Raji (cell line): Measurements from ENCODE around the gene ADCY9.

Experiments used
- POLR2A ChIP-seq: IDR thresholded peaks from 2 replicates; pipeline ENCODE4 v1.6.1; 2011; ENCODE audit warnings: low read depth, low read length, control low read depth; ENCODE audit not compliant: insufficient read depth

ADCY9 gene

DNA sequence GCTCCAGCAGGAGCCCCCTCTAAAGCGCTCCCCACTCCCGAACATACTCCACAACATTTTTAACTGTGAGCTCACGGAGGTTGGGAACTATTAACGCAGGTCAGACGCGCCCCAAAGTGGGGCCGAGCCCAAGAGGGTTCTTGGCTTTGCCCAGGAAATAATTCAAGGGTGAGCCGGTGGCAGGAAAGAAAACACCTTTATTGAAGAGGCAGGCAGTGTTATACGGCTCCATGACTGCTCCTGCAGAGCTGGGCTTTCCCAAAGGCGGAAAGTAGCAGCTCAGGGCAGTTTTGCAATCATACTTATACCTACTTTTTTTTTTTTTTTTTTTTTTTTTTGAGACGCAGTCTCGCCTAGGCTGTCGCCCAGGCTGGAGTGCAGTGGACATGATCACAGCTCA lies 6.2 kb downstream of the ADCY9 start:
- no peak for TF ChIP-seq POLR2A

GRCh38 chr16:4109250-4109736 lies 6.9 kb downstream of the ADCY9 start:
- no peak for TF ChIP-seq POLR2A

- TF ChIP-seq POLR2A = no peak
Measured at GRCh38 chr16:4106516-4106915, 9.7 kb downstream of the ADCY9 start.

DNA sequence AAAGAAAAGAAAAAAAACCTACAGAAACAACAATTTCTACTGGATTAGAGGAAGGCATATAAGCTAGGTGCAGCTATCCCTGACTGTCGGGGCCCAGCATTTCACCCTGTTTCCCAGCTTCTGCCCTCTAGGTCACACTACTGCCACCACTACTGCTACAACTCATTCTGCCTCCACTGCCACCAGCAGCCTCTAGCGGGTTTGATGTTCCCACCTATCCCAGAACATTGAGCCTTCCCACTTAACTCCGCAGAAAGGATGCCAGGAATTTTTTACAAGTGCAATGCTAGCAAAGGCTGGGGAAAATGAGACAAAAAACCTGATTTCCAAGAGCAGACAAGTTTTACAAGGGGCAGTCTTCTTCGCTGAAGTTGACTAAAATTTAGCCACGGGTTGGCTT lies 10.4 kb downstream of the ADCY9 start:
- TF ChIP-seq POLR2A = no peak

DNA sequence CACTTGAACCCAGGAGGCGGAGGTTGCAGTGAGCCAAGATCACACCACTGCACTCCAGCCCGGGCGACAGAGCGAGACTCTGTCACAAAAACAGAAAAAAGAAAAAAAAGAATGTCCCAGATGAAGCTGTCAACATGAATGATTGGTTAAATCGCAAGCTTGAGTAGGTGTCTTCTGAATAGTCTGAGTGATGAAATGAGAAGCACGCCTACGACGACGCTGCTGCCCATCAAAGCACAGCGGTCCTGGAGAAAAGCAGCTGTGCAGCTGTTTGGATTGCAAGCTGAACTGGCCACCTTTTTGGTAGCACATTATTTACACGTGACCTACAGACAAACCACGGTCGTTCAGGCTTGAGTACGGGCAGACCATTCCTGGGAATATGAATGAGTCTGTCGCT lies 12.5 kb downstream of the ADCY9 start:
- TF ChIP-seq POLR2A = no peak

- TF ChIP-seq POLR2A = no peak
Measured at GRCh38 chr16:4101421-4102219, 14.6 kb downstream of the ADCY9 start.

- TF ChIP-seq POLR2A = no peak
Measured at GRCh38 chr16:4098501-4098900, 17.7 kb downstream of the ADCY9 start.

GRCh38 chr16:4097826-4098240 lies 18.4 kb downstream of the ADCY9 start:
- TF ChIP-seq POLR2A = no peak

GRCh38 chr16:4096509-4096908 lies 19.7 kb downstream of the ADCY9 start:
- TF ChIP-seq POLR2A = no peak

GRCh38 chr16:4094127-4094773 lies 22.0 kb downstream of the ADCY9 start:
- no peak for TF ChIP-seq POLR2A

GRCh38 chr16:4093495-4094126 lies 22.6 kb downstream of the ADCY9 start:
- no peak for TF ChIP-seq POLR2A

GRCh38 chr16:4092547-4093265 lies 23.5 kb downstream of the ADCY9 start:
- no peak for TF ChIP-seq POLR2A

DNA sequence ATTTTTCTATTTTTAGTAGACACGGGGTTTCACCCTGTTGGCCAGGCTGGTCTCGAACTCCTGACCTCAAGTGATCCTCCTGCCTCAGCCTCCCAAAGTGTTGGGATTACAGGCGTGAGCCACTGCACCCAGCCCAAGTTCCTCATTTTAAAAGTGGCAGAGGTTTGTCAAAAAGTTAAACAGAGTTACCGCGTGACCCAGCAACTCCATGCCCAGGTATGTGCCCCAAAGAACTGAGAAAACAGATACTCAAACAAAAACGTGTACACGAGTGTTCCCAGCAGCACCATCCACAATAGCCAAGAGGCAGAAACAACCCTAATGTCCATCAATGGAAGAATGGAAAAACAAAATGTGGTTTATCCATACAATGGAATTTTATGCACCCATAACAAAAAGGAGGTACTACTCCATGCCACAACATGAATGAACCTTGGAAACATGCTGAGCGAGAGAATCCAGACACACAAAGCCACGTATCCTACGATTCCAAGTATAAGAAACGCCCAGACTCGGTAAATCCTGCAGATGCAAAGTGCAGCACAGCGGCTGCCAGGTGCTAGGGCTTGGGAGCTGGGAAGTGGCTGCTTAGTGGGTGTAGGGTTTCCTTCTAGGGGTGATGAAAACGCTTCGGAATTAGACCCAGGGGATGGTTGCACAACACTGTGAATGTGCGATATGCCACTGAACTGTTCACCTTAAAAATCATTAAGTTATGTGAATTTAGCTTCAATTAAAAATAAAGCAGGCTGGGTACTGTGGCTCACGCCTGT lies 24.8 kb downstream of the ADCY9 start:
- no peak for TF ChIP-seq POLR2A

DNA sequence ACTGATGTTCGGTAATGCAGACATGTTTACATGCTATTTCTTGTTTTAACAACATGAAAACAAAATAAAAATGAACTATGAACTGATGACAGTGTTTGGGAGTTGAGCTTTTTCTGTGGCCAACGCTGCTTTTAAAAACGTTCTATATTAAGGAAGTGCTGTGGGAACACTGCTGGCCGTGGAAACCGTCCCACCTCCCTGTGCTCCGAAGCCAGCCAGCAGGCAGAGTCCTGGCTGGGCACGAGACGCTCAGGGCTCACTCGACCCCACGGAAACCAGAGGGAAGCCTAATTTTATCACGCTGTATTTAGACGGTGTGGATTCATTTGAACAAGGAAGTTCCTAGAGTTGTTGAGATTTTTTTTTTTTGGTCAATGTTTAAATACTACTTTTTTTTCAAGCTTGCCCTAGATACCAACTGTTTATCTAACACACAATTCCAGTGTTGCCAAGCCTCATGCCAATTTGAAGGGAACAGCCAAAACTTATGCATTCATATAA lies 25.8 kb downstream of the ADCY9 start:
- TF ChIP-seq POLR2A = no peak
